ENCODE data around the gene MAP3K2.
A peak's percentile ranks its signal among the peaks of the same experiment; 100 is the strongest.

The MAP3K2 gene

DNA sequence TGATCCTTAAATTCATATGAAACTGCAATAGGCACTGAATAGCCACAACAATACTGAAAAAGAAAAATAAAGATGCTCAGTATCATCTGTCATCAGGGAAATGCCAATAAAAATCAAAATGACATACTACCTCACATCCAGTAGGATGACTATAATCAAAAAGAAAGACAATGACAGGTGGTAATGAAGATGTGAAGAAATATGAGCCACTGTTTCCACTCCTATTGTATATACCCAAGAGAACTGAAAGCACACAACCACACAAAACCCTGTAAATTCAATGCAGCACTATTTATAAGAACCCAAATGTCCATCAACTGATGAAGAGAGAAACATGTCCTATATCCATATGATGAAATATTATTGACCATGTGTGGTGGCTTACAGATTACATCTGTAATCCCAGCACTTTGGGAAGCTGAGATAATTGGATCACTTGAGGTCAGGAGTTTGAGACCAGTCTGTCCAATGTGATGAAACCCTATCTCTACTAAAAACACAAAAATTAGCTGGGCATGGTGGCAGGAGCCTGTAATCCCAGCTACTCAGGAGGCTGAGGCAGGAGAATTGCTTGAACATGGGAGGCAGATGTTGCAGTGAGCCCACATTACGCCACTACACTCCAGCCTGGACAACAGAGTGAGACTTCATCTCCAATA is 39.9 kb downstream of the MAP3K2 start:
- DNase-seq: no peak

DNA sequence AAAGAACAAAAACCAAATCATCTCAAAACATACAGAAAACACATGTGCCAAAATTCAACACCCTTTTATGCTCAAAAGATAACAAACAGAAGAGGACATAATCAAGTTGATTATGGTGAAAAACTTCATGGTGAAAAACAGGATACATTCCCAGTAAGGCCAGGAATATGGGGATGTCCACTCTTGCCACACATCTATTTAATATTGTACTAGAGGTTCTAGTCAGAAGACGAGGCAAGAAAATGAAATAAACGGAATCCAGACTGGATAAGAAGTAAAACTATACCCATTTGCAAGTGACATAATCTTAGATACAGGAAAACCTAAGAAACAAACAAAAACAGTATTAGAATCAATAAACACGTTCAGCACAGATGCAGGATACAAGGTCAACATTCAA is 40.8 kb downstream of the MAP3K2 start:
- DNase-seq: no peak

DNA sequence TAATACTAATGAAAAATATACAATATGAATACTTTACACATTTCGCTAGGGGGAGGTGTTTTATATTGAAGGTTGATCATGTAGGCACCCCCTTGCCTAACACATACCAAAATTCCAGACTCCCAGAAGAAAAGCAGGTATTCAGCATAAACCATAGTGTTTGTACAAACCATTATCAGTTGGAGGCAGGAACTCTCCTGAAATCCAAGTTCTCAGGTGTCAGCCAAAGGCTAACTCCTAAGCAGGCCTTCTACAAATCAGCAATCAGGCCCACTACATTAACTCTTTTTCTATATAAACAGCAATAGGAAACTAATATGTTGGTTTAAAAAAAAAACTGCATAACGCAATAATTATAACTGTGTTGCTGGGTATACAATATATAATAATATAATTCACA is 44.5 kb downstream of the MAP3K2 start:
- no peak for DNase-seq

DNA sequence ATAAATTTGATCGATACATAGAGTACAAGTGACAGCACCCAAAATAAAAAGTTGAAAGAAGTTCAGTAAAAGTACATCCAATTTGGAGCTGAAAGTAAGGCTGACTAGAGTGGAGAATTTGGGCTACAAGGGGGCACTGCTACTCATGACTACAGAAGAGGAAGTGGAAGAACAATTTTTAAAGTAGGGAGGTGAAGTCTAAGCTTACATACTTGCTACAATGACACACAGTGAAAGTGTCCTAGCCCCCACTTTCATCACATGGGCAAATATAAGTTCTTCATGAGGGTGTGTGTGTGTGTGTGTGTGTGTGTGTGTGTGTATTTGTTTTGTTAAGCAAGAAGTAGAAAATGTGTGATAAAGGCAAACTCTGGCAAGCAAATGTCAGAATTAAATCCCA is 45.7 kb downstream of the MAP3K2 start:
- no peak for DNase-seq

DNA sequence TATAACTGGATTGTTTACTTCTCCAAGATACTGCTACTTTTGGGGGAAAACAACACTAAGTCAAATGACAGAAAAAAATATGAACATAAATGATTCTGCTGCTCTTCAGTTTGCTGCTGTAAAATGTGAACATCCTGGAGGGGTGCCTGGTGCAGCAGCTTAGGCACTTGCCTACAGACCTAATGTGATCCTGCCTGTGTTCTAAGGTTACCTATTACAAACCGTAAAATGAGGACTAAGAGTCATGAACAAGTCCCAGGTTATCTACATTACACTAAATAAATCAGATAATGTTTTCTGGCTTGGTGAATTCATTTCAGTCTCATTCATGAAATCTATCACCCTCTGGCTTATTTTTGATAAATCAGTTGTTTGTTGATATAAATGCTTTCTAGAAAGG is 55.4 kb downstream of the MAP3K2 start:
- DNase-seq: no peak

DNA sequence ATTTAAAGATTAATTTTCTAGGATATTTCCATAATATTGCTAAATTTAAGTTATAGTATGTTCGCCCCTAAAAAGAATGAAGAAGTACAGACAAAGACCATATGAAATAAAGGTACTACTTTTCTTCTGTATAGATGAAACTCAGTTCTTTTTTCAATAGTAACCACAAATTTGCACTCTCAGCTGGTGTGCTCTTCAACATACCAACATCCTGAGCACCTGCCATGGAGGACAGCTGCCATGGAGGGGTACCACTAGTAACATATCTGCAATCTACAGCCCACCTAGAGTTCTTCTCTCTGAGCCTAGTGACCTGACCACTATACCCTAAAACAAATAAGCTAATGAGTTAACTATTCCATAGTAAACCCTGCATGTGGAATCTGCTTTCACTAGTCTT is 57.0 kb downstream of the MAP3K2 start:
- DNase-seq: no peak

DNA sequence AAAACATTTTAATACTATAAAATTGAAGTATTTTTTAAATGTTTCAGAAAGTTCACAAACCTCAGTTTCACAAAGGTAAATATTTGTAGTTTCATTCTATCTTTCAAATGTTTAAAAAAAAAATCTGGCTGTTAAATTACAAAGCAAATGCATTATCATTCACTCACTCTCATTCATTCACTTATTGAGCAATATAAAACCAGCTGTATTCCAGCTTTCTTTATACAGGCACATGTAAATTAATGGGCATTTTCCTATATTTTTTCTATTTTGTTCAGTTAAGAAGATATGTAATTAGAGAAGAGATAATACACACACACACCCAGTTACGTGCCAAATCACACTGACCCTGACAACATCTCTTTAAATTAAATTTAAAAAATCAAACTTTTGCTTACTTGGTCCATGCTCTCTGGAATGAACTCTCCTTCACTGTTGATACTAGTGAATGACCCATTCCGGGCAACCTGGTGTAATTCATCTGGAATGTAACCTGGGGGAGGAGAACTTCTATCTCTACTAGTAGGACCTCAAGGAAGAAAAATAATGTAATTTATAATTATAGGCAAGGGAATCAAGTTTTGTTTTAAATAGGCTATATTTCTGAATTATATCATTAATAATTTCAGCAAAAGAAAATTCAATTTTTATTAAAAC is 61.4 kb downstream of the MAP3K2 start:
- no peak for DNase-seq

DNA sequence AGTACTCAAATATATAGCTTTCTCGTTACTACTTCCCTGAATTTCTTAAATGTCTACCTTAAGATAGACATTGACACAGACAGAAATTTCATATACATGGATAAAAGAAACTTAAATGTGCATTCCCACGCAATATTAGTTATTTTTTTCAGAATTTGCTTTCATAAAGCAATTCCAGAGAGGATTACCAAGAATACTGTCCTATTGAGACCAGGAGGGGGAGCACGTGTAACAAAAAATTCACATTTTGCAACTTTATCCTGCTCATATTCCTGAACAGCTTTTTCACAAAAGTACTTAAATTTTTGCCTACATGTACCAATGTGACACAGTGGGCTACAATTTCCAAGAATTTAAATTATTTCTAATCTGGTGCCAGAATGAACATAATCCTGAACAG is 63.1 kb downstream of the MAP3K2 start:
- DNase-seq: no peak

DNA sequence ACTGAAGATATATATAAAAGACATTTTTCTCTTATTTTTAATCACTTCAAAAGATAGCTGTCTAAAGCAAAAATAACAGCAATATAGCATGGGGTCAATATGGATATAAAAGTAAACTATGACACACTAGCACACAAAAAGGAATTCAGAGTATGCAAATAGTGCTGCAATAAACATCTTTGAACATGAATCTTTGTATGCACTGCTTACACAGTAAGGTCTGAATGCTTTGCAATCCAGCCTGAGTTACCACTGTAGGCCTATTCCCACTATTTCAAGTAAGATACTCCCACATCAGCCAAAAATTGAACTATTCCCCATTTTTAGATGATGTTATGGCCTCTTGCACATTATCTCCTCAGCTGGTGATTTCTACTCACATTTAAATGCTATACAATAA is 66.5 kb downstream of the MAP3K2 start:
- no peak for DNase-seq

DNA sequence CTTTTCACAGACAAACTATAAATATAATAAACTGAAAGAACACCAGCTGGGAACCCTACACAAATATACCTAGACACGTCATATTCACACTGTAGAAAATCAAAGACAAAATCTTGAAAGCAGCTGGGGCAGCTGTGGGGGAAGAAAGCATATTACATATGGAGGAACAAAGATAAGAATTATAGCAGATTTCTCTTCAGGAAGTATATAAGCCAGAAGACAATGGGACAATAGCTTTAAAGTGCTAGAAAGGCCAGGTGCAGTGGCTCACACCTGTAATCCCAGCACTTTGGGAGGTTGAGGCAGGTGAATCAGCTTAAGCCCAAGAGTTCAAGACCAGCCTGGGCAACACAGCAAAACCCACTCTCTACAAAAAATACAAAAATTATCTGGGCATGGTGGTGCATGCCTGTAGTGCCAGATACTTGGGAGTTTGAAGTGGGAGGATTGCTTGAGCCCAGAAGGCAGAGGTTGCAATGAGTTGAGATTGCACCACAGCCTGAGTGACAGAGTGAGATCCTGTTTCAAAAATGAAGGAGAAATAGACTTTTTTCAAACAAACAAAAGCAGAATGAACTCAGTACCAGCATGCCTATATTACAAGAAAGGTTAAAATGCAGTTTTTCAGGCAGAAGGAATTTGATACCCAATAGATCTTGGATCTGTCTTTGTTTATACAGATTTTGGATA is 67.0 kb downstream of the MAP3K2 start:
- no peak for DNase-seq

DNA sequence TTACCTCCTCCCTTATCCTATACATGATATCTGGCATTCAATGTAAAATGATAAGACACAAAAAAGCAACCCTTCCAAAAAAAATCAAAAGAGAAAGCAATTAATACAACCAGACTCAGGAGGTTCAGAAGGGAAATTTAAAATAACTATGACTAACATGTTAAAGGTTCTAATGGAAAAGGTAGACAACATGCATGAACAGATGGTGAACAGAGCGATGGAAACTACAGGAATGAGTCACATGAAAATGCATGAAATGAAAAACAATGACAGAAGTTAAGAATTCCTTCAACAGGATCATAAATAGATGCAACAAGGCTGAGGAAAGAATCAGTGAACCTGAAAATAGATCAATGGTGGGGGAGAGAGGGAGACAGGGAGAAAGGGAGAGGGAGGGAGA is 67.7 kb downstream of the MAP3K2 start:
- no peak for DNase-seq

DNA sequence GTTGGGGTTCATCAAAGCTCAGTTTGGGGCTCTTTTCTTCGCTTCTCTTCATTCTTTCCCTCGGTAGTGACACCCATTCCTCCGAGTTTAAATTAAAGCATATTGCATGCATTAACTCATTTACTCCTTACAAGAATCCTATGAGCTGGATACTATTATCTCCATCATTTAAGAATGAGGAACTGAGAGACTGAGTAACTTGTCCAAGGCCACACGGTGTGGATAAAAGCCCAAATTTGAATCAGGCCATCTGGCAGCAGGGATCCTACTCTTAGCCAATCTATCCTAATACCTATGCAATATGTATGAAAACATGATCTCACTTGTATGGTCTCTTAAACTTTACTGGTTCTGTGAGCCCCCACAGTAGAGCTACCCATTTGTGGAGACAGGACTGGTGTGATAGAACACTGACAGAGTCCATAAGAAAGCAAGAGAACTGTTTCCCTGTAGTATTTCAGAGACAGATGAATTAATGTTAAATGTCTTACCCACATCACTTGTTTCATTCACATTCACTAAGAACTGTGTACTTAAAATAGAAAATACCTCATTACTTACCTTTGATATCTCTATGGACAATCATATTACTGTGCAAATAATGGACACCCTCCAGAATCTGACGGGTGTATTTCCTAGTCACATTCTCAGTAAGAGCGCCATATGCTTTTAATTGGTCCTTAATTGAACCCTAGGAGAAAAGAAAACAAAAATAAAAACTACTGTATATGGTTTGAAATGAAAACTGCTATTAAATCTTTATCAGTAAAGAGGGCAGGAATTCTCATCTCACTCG is 73.4 kb downstream of the MAP3K2 start:
- no peak for DNase-seq

DNA sequence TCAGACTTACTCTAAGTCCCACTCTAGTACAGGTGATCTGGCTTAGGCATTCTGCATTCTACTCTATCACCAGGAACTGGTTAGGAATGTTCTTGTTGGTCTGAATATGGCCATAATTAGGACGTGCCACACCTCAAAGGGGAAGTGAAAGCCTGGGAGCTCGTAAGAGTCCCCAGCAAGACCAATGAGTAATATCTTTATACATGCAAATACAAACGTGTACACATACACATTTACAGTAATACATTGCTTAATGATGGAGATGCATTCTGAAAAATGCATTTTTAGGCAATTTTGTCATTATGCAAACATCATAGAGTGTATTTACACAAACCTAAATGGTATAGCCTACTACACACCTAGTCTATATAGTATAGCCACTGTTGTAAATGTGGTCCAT is 74.4 kb downstream of the MAP3K2 start:
- no peak for DNase-seq

DNA sequence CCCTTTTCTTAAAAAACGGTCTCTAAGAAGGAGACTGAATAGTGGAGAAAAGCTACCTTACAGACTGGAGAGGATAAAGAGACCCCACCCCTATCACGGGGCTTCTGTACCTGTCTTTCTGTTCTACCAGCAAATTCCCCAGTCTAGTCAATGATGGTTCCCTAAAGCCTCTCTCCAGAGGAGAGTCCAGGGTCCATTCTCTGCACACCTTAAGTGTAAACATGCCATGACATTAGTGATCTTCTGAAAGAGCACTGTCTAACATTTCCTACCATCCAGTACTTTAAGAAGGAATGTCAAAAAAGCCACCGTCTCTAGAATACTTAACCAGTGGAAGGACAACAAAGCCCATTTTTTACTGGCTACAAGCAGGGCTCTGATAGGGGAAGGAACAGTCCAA is 76.8 kb downstream of the MAP3K2 start:
- DNase-seq: no peak

DNA sequence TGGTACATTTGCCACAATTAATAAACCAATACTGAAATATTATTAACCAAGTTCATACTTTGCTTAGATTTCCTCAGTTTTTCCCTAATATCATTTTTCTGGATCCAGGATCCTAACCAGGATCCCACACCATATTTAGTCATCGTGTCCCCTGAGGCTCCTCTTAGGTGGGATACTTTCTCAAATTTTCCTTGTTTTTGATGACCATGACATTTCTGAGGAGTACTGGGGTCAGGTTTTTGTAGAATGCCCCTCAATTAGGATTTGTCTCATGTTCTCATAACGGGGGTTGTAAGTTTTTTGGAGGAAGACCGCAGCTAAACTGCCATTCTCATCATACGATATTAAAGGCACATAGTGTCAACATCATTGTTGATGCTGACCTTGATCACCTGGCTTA is 78.3 kb downstream of the MAP3K2 start:
- no peak for DNase-seq

DNA sequence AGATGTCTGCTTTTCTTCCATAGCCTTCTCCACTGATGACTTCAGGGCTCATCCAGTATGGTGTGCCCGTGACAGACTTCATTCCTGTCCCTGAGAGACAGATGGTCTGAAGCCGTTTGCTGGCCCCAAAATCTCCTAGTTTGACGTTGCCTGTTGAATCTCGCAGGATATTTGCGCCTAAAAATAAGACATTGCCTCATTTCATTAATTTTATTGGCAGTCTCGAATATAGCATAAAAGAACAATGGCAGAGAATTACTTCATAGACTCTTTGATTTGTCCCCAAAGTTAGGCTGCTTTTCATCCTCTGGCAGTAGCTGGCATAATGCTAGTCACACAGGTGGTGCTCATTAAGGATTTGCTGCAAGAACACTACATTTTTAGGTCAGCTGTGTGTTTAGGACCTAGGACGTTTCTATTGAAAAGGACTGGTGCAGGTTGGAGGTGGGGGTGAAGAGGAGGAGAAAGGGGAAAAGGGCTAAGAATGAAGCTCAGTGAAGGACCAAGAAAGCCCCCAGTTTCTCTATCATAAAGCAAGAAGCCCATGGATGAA is 79.1 kb downstream of the MAP3K2 start:
- DNase-seq: no peak

DNA sequence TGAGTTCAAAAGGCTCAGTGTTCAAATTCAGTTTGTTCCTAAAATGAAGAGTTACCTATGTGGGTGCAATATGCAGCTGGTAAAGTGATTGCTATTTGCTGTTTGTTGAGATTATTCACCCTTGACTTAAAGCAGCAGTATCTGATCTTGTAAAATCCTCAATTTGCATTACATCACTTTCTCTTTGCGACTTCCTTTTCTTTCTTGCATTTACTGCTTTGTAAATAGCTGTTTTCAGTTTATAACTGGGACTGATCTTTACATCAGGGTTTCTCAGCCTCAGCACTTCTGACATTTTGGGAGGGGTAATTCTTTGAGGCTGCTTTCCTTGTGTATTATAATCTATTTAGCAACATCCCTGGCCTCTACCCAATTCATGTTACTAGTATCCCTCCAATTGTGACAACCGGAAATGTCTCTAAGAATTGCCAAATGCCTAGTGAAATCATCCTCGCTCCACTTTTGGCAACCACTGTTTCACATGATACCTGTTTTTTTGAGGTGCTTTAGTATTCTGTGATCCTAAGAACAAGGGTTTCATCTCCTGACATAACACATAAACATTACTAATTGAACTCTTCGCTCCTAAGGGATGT is 81.7 kb downstream of the MAP3K2 start:
- peak; percentile 53 for DNase-seq

DNA sequence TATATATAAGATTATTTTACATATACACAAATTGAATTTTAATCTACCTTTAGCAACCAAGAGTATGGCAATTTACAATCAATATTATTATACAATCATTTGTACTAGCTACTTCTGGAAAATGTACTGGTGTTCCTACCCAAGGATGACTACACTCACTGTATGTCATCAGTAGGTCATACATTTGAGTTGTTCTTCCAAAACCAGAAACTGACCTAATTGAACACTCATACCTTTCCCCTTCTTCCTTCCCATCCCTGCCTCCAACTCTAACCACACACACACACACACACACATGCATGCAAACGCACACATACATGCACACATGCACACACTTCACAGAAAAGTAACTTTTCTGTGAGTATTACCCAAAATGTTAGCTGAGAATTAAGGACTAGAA is 85.6 kb downstream of the MAP3K2 start:
- no peak for DNase-seq

DNA sequence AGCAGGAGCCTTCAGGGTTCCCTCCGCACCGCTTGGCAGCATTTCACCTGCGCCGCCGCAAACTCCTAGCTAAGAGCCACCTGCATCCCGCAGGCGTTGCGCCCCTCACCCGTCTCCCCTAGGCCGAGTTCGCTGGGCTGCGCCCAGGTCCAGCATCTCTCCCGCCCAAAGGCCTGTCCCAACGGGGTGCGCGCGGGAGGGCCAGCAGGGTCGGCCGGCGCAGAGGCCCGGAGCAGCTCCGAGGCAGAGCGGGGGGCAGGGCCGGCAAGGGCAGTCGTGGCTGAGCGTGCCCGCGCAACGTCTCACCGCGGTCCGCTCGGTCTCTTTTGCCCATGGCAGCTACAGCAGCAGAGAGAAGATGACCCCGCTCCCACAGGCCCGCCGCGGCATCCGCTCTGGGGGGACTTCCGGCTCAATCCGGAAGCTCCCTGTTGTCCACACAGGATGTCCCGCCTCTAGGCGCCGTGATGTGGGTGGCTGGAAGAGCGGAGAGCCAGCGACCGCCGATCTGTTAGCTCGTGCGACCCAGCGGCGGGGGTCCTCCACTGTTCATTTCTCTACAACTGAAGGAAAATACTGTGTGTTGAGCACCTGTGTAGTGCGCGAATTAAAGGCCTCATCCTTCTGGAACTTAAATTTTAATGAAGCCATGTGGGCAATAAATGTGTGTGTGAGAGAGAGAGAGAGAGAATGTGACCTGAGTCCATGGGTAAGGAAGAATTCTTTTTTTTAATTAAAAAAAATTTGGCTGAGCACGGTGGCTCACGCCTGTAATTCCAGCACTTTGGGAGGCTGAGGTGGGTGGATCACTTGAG is 93.8 kb downstream of the MAP3K2 start, which contains the start of gene ERCC3:
Gene ERCC3 (minus strand): TSS at position 397 of the 815 bp plus-strand sequence. CDS start 63 bp downstream, at position 334.
- DNase-seq: peak; percentile 32

DNA sequence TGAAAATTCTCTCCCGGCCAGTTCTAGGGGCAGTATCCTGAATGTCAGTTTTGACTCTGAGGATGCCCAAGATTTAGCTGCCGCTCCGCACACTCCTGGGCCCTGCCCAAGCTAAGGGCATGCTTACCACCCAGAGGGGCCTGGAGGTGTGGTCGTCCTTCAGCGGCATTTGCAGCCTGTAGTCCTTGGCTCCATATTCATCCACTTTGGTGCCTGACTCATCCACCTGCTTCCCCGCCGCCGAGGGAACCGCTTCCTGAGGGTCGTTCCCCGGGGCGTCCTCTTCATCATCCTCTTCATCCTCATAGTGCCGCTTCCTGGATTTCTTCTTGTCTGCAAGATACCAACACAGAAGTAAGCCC is 94.4 kb downstream of the MAP3K2 start:
- no peak for DNase-seq

DNA sequence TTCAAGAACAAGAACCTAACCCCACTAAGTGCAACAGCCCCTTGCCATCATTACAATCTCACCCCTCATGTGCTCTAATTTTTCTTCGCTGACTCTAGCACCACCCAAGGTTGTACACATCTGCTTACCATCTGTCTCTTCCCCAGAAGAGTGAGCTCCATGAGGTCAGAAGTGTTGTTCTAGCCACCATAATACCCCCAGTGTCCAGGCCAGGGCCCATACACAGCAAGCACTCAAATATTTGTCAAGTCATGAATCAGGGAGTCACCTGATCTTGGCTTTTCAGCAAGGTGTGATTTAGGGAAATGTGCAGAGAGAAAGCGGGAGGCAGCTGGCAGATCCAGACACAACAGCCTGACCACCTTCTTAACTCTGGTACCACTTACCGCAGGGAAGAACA is 99.5 kb downstream of the MAP3K2 start:
- DNase-seq: no peak

DNA sequence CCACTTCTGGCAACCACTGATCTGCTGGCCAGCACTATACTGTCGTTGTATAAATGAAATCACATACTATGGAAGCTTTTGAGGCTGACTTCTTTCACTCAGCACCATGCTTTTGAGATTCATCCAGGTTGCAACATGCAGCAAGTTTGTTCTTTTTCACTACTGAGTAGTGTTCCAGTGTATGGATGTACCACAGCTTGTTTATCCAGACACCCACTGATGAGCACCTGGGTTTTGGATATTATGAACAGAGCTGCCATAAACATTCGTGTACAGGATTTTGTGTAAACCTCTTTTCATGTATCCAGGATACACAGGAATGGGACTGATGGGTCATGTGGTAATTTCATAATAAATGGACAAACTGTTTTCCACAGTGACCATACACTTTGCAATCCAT is 104.5 kb downstream of the MAP3K2 start:
- DNase-seq: no peak

Data from GF-D8 (cell line).